Measurements from ENCODE around the gene CORO2B. TPM values are rescaled to one million over a fixed set of nuclear protein-coding genes. Genes with fewer than 3 reads are reported as not detected.

The CORO2B gene
- total and polyA plus RNA-seq, 2 of the 13 experiments (the other 11 are each of a cell fraction or from before 2014, with no cell fraction given): 0.35 to 0.63 TPM

DNA sequence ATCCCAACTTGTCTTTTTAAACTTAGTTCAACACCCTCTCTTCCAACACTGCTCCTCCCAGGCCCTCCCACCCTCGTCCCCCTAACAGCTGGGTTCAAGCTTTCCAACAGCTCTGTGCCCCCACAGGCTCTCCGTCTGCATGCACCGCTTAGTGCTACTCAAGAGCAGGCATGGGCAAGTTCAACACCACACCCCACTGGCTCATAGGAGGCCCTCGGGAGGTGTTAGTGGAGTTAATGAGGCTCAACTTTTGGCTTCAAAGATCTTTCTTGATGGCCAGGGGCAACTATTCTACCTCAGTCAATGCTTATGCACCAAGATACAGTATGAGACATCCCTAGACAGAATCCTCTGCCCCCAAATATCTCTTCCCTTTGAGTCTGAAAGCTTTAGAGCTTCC is 127.5 kb downstream of the CORO2B start (continued):
- TF ChIP-seq NR2F2 (IDR thresholded peaks at IDR 0.05; ENCODE audit: borderline replicate concordance, low read depth) (no peak), HNF4A (CRISPR knock-in tag; IDR thresholded peaks at IDR 0.05) (no peak)
- TF ChIP-seq, protein P1, sequence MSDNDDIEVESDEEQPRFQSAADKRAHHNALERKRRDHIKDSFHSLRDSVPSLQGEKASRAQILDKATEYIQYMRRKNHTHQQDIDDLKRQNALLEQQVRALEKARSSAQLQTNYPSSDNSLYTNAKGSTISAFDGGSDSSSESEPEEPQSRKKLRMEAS (IDR thresholded peaks at IDR 0.05): no peak

DNA sequence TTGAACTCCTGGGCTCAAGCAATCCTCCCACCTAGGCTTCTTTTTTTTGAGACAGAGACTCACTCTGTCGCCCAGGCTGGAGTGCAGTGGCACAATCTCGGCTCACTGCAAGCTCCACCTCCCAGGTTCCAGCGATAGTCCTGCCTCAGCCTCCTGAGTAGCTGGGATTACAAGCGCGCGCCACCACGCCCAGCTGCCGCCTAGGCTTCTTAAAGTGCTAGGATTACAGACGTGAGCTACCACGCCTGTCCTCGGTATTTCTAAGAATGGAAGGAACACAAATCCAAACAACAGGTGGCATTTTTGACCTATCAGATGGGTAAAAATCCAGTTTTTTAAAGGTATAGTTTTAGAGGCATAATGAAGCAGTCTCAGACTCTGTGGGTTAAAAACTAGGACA is 128.1 kb downstream of the CORO2B start:
- intact Hi-C loops (cut with micrococcal nuclease; ENCODE audit: unreplicated experiment): no loop called here
- POLR2A ChIA-PET: no interaction called here
- no TSS peak for BruUV-seq (replicated peaks)

DNA sequence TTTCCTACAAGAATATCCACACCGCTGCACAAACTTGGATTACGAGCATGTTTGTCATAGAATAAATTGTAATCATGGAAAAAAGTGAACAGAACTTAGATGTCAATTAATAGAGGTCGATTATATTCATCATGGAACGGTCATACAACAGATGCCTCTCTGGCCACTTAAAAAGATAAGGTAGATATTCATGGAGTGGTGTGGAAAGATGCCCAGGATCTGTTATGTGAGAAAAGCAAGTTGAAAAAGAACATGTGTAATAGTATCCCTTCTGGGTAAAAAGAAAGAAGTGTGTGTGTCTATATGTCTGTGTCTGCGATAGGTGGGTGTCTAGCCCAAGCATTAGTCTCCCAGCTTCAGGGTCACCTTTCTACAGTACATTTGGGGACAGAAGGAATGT is 128.6 kb downstream of the CORO2B start:
- Histone ChIP-seq H3K27me3 (ENCODE audit: control insufficient read depth in 1 of 2, insufficient read depth in 2 of 2, low read length in 2 of 2) (peaks cover 0 to 2% of the 10 kb centered on the region in 2 experiments; a peak in 2 of 5 replicates), H3K27ac (ENCODE audit: extremely low read length, insufficient read depth, low read length) (no peak overlapping the region), H3K4me3 (replicated peaks in 1 of 3; ENCODE audit: insufficient read depth in 1 of 3, low read depth in 2 of 3, low read length in 3 of 3) (no peak overlapping the region), H3K4me1 (ENCODE audit: insufficient read depth, low read length) (no peaks in the 10 kb centered on the region), H3K9me3 (ENCODE audit: low read length) (no peaks in the 10 kb centered on the region), H3K36me3 (replicated peaks in 1 of 2; ENCODE audit: control insufficient read depth in 1 of 2, insufficient read depth in 2 of 2, low read length in 2 of 2) (no peaks in the 10 kb centered on the region), H4K20me1 (ENCODE audit: insufficient read depth, low read length) (no peaks in the 10 kb centered on the region), H3K9ac (ENCODE audit: insufficient read depth, low read depth, low read length) (no peak overlapping the region), H2AFZ (ENCODE audit: low read length) (no peak overlapping the region), H3K4me2 (ENCODE audit: low read depth, low read length) (no peak overlapping the region), H3K79me2 (ENCODE audit: insufficient read depth, low read length) (no peaks in the 10 kb centered on the region)
- ATAC-seq: no peak
- in situ Hi-C loops (cut with HindIII; ENCODE audit: extremely low pct_ligation_motif_present, low pct_unique_long_range_greater_than_20kb): no loop called here
- POLR2A ChIA-PET: no interaction called here
- FAIRE-seq: no peak
- 6% methylated on average over 5 of the region's 5 CpGs for WGBS (ENCODE audit: low lambda C conversion rate)
- no peak for DNase-seq (ENCODE audit: low spot score)
- no TSS peak for BruUV-seq (replicated peaks)
- CTCF ChIA-PET (ENCODE audit: low intra/inter-chr PET ratio, low total read pairs): no interaction called here
- intact Hi-C loops (cut with micrococcal nuclease; ENCODE audit: unreplicated experiment): no loop called here
- TF ChIP-seq ZSCAN22 (CRISPR knock-in tag; IDR thresholded peaks at IDR 0.05) (no peak), SIX1 (CRISPR knock-in tag; IDR thresholded peaks at IDR 0.05; ENCODE audit: borderline replicate concordance) (no peak), SP2 (CRISPR knock-in tag; IDR thresholded peaks at IDR 0.05) (no peak), ZKSCAN8 (CRISPR knock-in tag; IDR thresholded peaks at IDR 0.05; ENCODE audit: borderline replicate concordance) (no peak), NCOA2 (CRISPR knock-in tag; IDR thresholded peaks at IDR 0.05) (no peak), STAT5B (CRISPR knock-in tag; IDR thresholded peaks at IDR 0.05) (no peak), MLLT10 (CRISPR knock-in tag; IDR thresholded peaks at IDR 0.05) (no peak), GATAD2A (CRISPR knock-in tag; IDR thresholded peaks at IDR 0.05) (no peak), SP1 (IDR thresholded peaks at IDR 0.05) (no peak), SP1 (CRISPR knock-in tag; IDR thresholded peaks at IDR 0.05) (no peak)
- TF ChIP-seq, protein P2, sequence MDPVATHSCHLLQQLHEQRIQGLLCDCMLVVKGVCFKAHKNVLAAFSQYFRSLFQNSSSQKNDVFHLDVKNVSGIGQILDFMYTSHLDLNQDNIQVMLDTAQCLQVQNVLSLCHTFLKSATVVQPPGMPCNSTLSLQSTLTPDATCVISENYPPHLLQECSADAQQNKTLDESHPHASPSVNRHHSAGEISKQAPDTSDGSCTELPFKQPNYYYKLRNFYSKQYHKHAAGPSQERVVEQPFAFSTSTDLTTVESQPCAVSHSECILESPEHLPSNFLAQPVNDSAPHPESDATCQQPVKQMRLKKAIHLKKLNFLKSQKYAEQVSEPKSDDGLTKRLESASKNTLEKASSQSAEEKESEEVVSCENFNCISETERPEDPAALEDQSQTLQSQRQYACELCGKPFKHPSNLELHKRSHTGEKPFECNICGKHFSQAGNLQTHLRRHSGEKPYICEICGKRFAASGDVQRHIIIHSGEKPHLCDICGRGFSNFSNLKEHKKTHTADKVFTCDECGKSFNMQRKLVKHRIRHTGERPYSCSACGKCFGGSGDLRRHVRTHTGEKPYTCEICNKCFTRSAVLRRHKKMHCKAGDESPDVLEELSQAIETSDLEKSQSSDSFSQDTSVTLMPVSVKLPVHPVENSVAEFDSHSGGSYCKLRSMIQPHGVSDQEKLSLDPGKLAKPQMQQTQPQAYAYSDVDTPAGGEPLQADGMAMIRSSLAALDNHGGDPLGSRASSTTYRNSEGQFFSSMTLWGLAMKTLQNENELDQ (CRISPR knock-in tag; IDR thresholded peaks at IDR 0.05; ENCODE audit: borderline replicate concordance): no peak

More for the DNA sequence above, 128.1 kb downstream of the CORO2B start:
- H3K79me2 ChIP-seq (ENCODE audit: insufficient read depth, low read length): no peaks in the 10 kb centered on the region
- H3K4me1 ChIP-seq (ENCODE audit: insufficient read depth, low read length): no peaks in the 10 kb centered on the region
- no peak overlapping the region for H3K9ac ChIP-seq (ENCODE audit: insufficient read depth, low read depth, low read length)
- H3K27ac ChIP-seq (ENCODE audit: extremely low read length, insufficient read depth, low read length): no peak overlapping the region
- CTCF ChIA-PET (ENCODE audit: low intra/inter-chr PET ratio, low total read pairs): no interaction called here
- DNase-seq (ENCODE audit: low spot score) (no peak), ATAC-seq (no peak), FAIRE-seq (no peak)
- 30% methylated on average over 11 of the region's 11 CpGs for WGBS (ENCODE audit: low lambda C conversion rate)
- H4K20me1 ChIP-seq (ENCODE audit: insufficient read depth, low read length): no peaks in the 10 kb centered on the region
- no peak for TF ChIP-seq ZNF205 (CRISPR knock-in tag; IDR thresholded peaks at IDR 0.05)
- TF ChIP-seq CEBPG (CRISPR knock-in tag; IDR thresholded peaks at IDR 0.05): no peak
- no peak for TF ChIP-seq TBX3 (IDR thresholded peaks at IDR 0.05; ENCODE audit: borderline replicate concordance)
- no peak for TF ChIP-seq SATB2 (CRISPR knock-in tag; IDR thresholded peaks at IDR 0.05)
- TF ChIP-seq, protein P3, sequence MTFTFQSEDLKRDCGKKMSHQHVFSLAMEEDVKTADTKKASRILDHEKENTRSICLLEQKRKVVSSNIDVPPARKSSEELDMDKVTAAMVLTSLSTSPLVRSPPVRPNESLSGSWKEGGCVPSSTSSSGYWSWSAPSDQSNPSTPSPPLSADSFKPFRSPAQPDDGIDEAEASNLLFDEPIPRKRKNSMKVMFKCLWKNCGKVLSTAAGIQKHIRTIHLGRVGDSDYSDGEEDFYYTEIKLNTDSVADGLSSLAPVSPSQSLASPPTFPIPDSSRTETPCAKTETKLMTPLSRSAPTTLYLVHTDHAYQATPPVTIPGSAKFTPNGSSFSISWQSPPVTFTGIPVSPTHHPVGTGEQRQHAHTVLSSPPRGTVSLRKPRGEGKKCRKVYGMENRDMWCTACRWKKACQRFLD (CRISPR knock-in tag; IDR thresholded peaks at IDR 0.05; ENCODE audit: borderline replicate concordance): no peak
- no peak for TF ChIP-seq FOXP1 (IDR thresholded peaks at IDR 0.05)
- TF ChIP-seq FOXP1 (CRISPR knock-in tag; IDR thresholded peaks at IDR 0.05): no peak
- peaks cover 2% of the 10 kb centered on the region in 2 experiments; a peak in 2 of 5 replicates for H3K27me3 ChIP-seq (ENCODE audit: control insufficient read depth in 1 of 2, insufficient read depth in 2 of 2, low read length in 2 of 2)
- no peaks in the 10 kb centered on the region for H3K9me3 ChIP-seq (ENCODE audit: low read length)
- no peak overlapping the region for H3K4me2 ChIP-seq (ENCODE audit: low read depth, low read length)
- in situ Hi-C loops (cut with HindIII; ENCODE audit: extremely low pct_ligation_motif_present, low pct_unique_long_range_greater_than_20kb): no loop called here
- no peaks in the 10 kb centered on the region for H3K36me3 ChIP-seq (replicated peaks in 1 of 2; ENCODE audit: control insufficient read depth in 1 of 2, insufficient read depth in 2 of 2, low read length in 2 of 2)
- no peak overlapping the region for H2AFZ ChIP-seq (ENCODE audit: low read length)
- H3K4me3 ChIP-seq (replicated peaks in 1 of 3; ENCODE audit: insufficient read depth in 1 of 3, low read depth in 2 of 3, low read length in 3 of 3): no peak overlapping the region

Measured in HepG2 (cell line).